ENCODE measurements around the gene MAP6D1. TPM values are rescaled to one million over a fixed set of nuclear protein-coding genes. Genes with fewer than 3 reads are reported as not detected.

The MAP6D1 gene
- polyA plus RNA-seq, 1 donor from 2014 or later: 3.1 TPM

- no peaks in the 10 kb centered on the region for H4K20me1 ChIP-seq (ENCODE audit: insufficient read depth)
- no peak overlapping the region for H3K27ac ChIP-seq (ENCODE audit: low read length)
- H3K9me3 ChIP-seq (ENCODE audit: low read length): no peaks in the 10 kb centered on the region
- no peaks in the 10 kb centered on the region for H3K9me2 ChIP-seq (ENCODE audit: insufficient read depth, low read length)
- no peak overlapping the region for H3K4me3 ChIP-seq (ENCODE audit: low read length)
- no peaks in the 10 kb centered on the region for H3K27me3 ChIP-seq (ENCODE audit: insufficient read depth, low read depth, low read length)
- H3K36me3 ChIP-seq (ENCODE audit: insufficient read depth, low read length): peaks cover 6% of the 10 kb centered on the region
- H3K79me2 ChIP-seq (replicated peaks; ENCODE audit: insufficient read depth, low read length): no peaks in the 10 kb centered on the region
- H3K9ac ChIP-seq (ENCODE audit: low read length): no peak overlapping the region
- H3F3A ChIP-seq (ENCODE audit: insufficient read depth, low read length, poor library complexity, severe bottlenecking): no peaks in the 10 kb centered on the region
- TF ChIP-seq EZH2 (IDR thresholded peaks at IDR 0.05; ENCODE audit: borderline replicate concordance, insufficient read depth, low read length, poor library complexity, severe bottlenecking) (no peak), MXI1 (conservative IDR thresholded peaks at IDR 0.05; ENCODE audit: poor library complexity, severe bottlenecking) (no peak), EP300 (conservative IDR thresholded peaks at IDR 0.05; ENCODE audit: poor library complexity, severe bottlenecking) (no peak)
- TF ChIP-seq, protein P1, sequence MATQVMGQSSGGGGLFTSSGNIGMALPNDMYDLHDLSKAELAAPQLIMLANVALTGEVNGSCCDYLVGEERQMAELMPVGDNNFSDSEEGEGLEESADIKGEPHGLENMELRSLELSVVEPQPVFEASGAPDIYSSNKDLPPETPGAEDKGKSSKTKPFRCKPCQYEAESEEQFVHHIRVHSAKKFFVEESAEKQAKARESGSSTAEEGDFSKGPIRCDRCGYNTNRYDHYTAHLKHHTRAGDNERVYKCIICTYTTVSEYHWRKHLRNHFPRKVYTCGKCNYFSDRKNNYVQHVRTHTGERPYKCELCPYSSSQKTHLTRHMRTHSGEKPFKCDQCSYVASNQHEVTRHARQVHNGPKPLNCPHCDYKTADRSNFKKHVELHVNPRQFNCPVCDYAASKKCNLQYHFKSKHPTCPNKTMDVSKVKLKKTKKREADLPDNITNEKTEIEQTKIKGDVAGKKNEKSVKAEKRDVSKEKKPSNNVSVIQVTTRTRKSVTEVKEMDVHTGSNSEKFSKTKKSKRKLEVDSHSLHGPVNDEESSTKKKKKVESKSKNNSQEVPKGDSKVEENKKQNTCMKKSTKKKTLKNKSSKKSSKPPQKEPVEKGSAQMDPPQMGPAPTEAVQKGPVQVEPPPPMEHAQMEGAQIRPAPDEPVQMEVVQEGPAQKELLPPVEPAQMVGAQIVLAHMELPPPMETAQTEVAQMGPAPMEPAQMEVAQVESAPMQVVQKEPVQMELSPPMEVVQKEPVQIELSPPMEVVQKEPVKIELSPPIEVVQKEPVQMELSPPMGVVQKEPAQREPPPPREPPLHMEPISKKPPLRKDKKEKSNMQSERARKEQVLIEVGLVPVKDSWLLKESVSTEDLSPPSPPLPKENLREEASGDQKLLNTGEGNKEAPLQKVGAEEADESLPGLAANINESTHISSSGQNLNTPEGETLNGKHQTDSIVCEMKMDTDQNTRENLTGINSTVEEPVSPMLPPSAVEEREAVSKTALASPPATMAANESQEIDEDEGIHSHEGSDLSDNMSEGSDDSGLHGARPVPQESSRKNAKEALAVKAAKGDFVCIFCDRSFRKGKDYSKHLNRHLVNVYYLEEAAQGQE (IDR thresholded peaks at IDR 0.05; ENCODE audit: borderline replicate concordance): no peak
- TF ChIP-seq, protein P2, sequence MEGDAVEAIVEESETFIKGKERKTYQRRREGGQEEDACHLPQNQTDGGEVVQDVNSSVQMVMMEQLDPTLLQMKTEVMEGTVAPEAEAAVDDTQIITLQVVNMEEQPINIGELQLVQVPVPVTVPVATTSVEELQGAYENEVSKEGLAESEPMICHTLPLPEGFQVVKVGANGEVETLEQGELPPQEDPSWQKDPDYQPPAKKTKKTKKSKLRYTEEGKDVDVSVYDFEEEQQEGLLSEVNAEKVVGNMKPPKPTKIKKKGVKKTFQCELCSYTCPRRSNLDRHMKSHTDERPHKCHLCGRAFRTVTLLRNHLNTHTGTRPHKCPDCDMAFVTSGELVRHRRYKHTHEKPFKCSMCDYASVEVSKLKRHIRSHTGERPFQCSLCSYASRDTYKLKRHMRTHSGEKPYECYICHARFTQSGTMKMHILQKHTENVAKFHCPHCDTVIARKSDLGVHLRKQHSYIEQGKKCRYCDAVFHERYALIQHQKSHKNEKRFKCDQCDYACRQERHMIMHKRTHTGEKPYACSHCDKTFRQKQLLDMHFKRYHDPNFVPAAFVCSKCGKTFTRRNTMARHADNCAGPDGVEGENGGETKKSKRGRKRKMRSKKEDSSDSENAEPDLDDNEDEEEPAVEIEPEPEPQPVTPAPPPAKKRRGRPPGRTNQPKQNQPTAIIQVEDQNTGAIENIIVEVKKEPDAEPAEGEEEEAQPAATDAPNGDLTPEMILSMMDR (IDR thresholded peaks at IDR 0.05; ENCODE audit: poor library complexity, severe bottlenecking): no peak
- no peak overlapping the region for H2AFZ ChIP-seq (ENCODE audit: low read depth, low read length)
- H3K4me2 ChIP-seq (ENCODE audit: low read length): no peak overlapping the region
Measured at GRCh38 chr3:183862610-183863009, 37.2 kb upstream of the MAP6D1 start.

- Histone ChIP-seq H3K36me3 (ENCODE audit: insufficient read depth, low read length) (peaks cover 6% of the 10 kb centered on the region), H3K4me3 (ENCODE audit: low read length) (no peak overlapping the region), H4K20me1 (ENCODE audit: insufficient read depth) (no peaks in the 10 kb centered on the region), H3K4me2 (ENCODE audit: low read length) (no peak overlapping the region), H3K9ac (ENCODE audit: low read length) (no peak overlapping the region), H3K27me3 (ENCODE audit: insufficient read depth, low read depth, low read length) (no peaks in the 10 kb centered on the region), H2AFZ (ENCODE audit: low read depth, low read length) (no peak overlapping the region), H3K27ac (ENCODE audit: low read length) (no peak overlapping the region), H3K9me3 (ENCODE audit: low read length) (no peaks in the 10 kb centered on the region), H3K79me2 (replicated peaks; ENCODE audit: insufficient read depth, low read length) (no peaks in the 10 kb centered on the region), H3K9me2 (ENCODE audit: insufficient read depth, low read length) (no peaks in the 10 kb centered on the region), H3F3A (ENCODE audit: insufficient read depth, low read length, poor library complexity, severe bottlenecking) (no peaks in the 10 kb centered on the region)
- TF ChIP-seq EP300 (conservative IDR thresholded peaks at IDR 0.05; ENCODE audit: poor library complexity, severe bottlenecking) (no peak), MXI1 (conservative IDR thresholded peaks at IDR 0.05; ENCODE audit: poor library complexity, severe bottlenecking) (no peak), EZH2 (IDR thresholded peaks at IDR 0.05; ENCODE audit: borderline replicate concordance, insufficient read depth, low read length, poor library complexity, severe bottlenecking) (no peak), RAD21 (conservative IDR thresholded peaks at IDR 0.05) (no peak), SMC3 (conservative IDR thresholded peaks at IDR 0.05; ENCODE audit: poor library complexity) (no peak), TAF1 (IDR thresholded peaks at IDR 0.05; ENCODE audit: low read depth) (no peak), POLR2AphosphoS5 (IDR thresholded peaks at IDR 0.05) (no peak)
- TF ChIP-seq, protein P2 (IDR thresholded peaks at IDR 0.05; ENCODE audit: poor library complexity, severe bottlenecking): no peak
- TF ChIP-seq, protein P1 (IDR thresholded peaks at IDR 0.05; ENCODE audit: borderline replicate concordance): no peak
Measured at GRCh38 chr3:183857863-183858262, 32.5 kb upstream of the MAP6D1 start.

Data from neural cell (in vitro differentiated cells).